Breast epithelium (tissue), 3 donors: ENCODE data around the gene GMPS.
"Not testable (repeated sequence)": the region's sequence is repeated elsewhere in the genome, so short reads cannot be mapped to it uniquely, and the experiment has no call there.

Experiments
- POLR2A ChIP-seq: fragments of 450-650 bp; IDR thresholded peaks from one replicate; pipeline ENCODE4 v1.6.1; 2016; ENCODE audit warnings: antibody characterized with exemption, mild to moderate bottlenecking, moderate library complexity
- TF ChIP-seq, protein P1 (sequence below), 3 donors: fragments of 450-650 bp; IDR thresholded peaks; one replicate each; pipeline ENCODE4 v1.5.1; 2016 to 2017; ENCODE audit warnings: antibody characterized with exemption in 3 of 3, mild to moderate bottlenecking in 3 of 3, moderate library complexity in 3 of 3

- TF ChIP-seq, protein P1, sequence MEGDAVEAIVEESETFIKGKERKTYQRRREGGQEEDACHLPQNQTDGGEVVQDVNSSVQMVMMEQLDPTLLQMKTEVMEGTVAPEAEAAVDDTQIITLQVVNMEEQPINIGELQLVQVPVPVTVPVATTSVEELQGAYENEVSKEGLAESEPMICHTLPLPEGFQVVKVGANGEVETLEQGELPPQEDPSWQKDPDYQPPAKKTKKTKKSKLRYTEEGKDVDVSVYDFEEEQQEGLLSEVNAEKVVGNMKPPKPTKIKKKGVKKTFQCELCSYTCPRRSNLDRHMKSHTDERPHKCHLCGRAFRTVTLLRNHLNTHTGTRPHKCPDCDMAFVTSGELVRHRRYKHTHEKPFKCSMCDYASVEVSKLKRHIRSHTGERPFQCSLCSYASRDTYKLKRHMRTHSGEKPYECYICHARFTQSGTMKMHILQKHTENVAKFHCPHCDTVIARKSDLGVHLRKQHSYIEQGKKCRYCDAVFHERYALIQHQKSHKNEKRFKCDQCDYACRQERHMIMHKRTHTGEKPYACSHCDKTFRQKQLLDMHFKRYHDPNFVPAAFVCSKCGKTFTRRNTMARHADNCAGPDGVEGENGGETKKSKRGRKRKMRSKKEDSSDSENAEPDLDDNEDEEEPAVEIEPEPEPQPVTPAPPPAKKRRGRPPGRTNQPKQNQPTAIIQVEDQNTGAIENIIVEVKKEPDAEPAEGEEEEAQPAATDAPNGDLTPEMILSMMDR (IDR thresholded peaks at IDR 0.05) = not testable (repeated sequence)
- not testable (repeated sequence) for TF ChIP-seq POLR2A
These were observed 41.9 kb upstream of the GMPS start for GRCh38 chr3:155828490-155829098.
